ENCODE measurements around the gene LYPD6B.

The LYPD6B gene

GRCh38 chr2:149099298-149099697 lies 60.8 kb downstream of the LYPD6B start:
- Histone ChIP-seq H3K27ac (ENCODE audit: low read length) (no peak overlapping the region), H3K4me2 (ENCODE audit: low read depth, low read length) (no peak overlapping the region), H3F3A (ENCODE audit: insufficient read depth, low read length) (no peaks in the 10 kb centered on the region), H3K4me1 (ENCODE audit: low read length) (no peaks in the 10 kb centered on the region), H3K4me3 (ENCODE audit: low read length) (no peak overlapping the region), H4K20me1 (ENCODE audit: insufficient read depth, low read length) (no peaks in the 10 kb centered on the region), H3K79me2 (ENCODE audit: low read length) (no peaks in the 10 kb centered on the region), H3K9me2 (replicated peaks; ENCODE audit: insufficient read depth, low read length) (no peaks in the 10 kb centered on the region), H3K9ac (ENCODE audit: low read length) (no peak overlapping the region), H3K9me3 (replicated peaks; ENCODE audit: insufficient read depth, low read length) (no peaks in the 10 kb centered on the region), H3K36me3 (replicated peaks; ENCODE audit: insufficient read depth, low read length) (no peaks in the 10 kb centered on the region), H2AFZ (ENCODE audit: low read length) (no peak overlapping the region), H3K27me3 (replicated peaks; ENCODE audit: insufficient read depth, low read length) (no peaks in the 10 kb centered on the region)
- TF ChIP-seq CTCF (IDR thresholded peaks at IDR 0.05; ENCODE audit: low read length) (no peak), EZH2 (optimal IDR thresholded peaks at IDR 0.05; ENCODE audit: low read depth, low read length) (no peak), EZH2phosphoT487 (IDR thresholded peaks at IDR 0.05; ENCODE audit: low read length) (no peak)
- no peak for DNase-seq

GRCh38 chr2:149100739-149101699 lies 62.5 kb downstream of the LYPD6B start:
- no peaks in the 10 kb centered on the region for H3F3A ChIP-seq (ENCODE audit: insufficient read depth, low read length)
- H3K4me2 ChIP-seq (ENCODE audit: low read depth, low read length): no peak overlapping the region
- H3K9me3 ChIP-seq (replicated peaks; ENCODE audit: insufficient read depth, low read length): no peaks in the 10 kb centered on the region
- no peaks in the 10 kb centered on the region for H3K79me2 ChIP-seq (ENCODE audit: low read length)
- H3K4me1 ChIP-seq (ENCODE audit: low read length): no peaks in the 10 kb centered on the region
- H3K4me3 ChIP-seq (ENCODE audit: low read length): no peak overlapping the region
- H2AFZ ChIP-seq (ENCODE audit: low read length): no peak overlapping the region
- H3K9me2 ChIP-seq (replicated peaks; ENCODE audit: insufficient read depth, low read length): no peaks in the 10 kb centered on the region
- H3K27me3 ChIP-seq (replicated peaks; ENCODE audit: insufficient read depth, low read length): no peaks in the 10 kb centered on the region
- H3K36me3 ChIP-seq (replicated peaks; ENCODE audit: insufficient read depth, low read length): no peaks in the 10 kb centered on the region
- DNase-seq: no peak
- no peak overlapping the region for H3K9ac ChIP-seq (ENCODE audit: low read length)
- no peak overlapping the region for H3K27ac ChIP-seq (ENCODE audit: low read length)
- H4K20me1 ChIP-seq (ENCODE audit: insufficient read depth, low read length): no peaks in the 10 kb centered on the region
- TF ChIP-seq EZH2 (optimal IDR thresholded peaks at IDR 0.05; ENCODE audit: low read depth, low read length): no peak
- no peak for TF ChIP-seq CTCF (IDR thresholded peaks at IDR 0.05; ENCODE audit: low read length)
- no peak for TF ChIP-seq EZH2phosphoT487 (IDR thresholded peaks at IDR 0.05; ENCODE audit: low read length)

- Histone ChIP-seq H3K4me3 (ENCODE audit: low read length) (no peak overlapping the region), H4K20me1 (ENCODE audit: insufficient read depth, low read length) (no peaks in the 10 kb centered on the region), H3K4me2 (ENCODE audit: low read depth, low read length) (no peak overlapping the region), H3K4me1 (ENCODE audit: low read length) (no peaks in the 10 kb centered on the region), H3K27ac (ENCODE audit: low read length) (no peak overlapping the region), H3K79me2 (ENCODE audit: low read length) (no peaks in the 10 kb centered on the region), H3F3A (ENCODE audit: insufficient read depth, low read length) (no peaks in the 10 kb centered on the region), H3K36me3 (replicated peaks; ENCODE audit: insufficient read depth, low read length) (no peaks in the 10 kb centered on the region), H3K9me2 (replicated peaks; ENCODE audit: insufficient read depth, low read length) (no peaks in the 10 kb centered on the region), H3K27me3 (replicated peaks; ENCODE audit: insufficient read depth, low read length) (no peaks in the 10 kb centered on the region), H3K9me3 (replicated peaks; ENCODE audit: insufficient read depth, low read length) (no peaks in the 10 kb centered on the region), H3K9ac (ENCODE audit: low read length) (no peak overlapping the region), H2AFZ (ENCODE audit: low read length) (no peak overlapping the region)
- no peak for DNase-seq
- no peak for TF ChIP-seq EZH2phosphoT487 (IDR thresholded peaks at IDR 0.05; ENCODE audit: low read length)
Measured at GRCh38 chr2:149101818-149102217, 63.3 kb downstream of the LYPD6B start.

- Histone ChIP-seq H3K9me3 (replicated peaks; ENCODE audit: insufficient read depth, low read length) (no peaks in the 10 kb centered on the region), H3K27me3 (replicated peaks; ENCODE audit: insufficient read depth, low read length) (no peaks in the 10 kb centered on the region), H3K9ac (ENCODE audit: low read length) (no peak overlapping the region), H3K4me3 (ENCODE audit: low read length) (no peak overlapping the region), H3K4me2 (ENCODE audit: low read depth, low read length) (no peak overlapping the region), H4K20me1 (ENCODE audit: insufficient read depth, low read length) (no peaks in the 10 kb centered on the region), H3K9me2 (replicated peaks; ENCODE audit: insufficient read depth, low read length) (no peaks in the 10 kb centered on the region), H3K79me2 (ENCODE audit: low read length) (no peaks in the 10 kb centered on the region), H3K36me3 (replicated peaks; ENCODE audit: insufficient read depth, low read length) (no peaks in the 10 kb centered on the region), H2AFZ (ENCODE audit: low read length) (no peak overlapping the region), H3K4me1 (ENCODE audit: low read length) (no peaks in the 10 kb centered on the region), H3K27ac (ENCODE audit: low read length) (no peak overlapping the region), H3F3A (ENCODE audit: insufficient read depth, low read length) (no peaks in the 10 kb centered on the region)
- no peak for DNase-seq
- TF ChIP-seq EZH2 (optimal IDR thresholded peaks at IDR 0.05; ENCODE audit: low read depth, low read length): no peak
Measured at GRCh38 chr2:149103081-149103620, 64.7 kb downstream of the LYPD6B start.
